EH (cell line): Measurements from ENCODE around the gene SLC4A9.
"Not testable (repeated sequence)": the region's sequence is repeated elsewhere in the genome, so short reads cannot be mapped to it uniquely, and the experiment has no call there.

Experiments
- DNase-seq: peaks from one replicate; pipeline ENCODE4 v3.0.0-alpha.2; 2015; ENCODE audit warnings: low read depth

The SLC4A9 gene

DNA sequence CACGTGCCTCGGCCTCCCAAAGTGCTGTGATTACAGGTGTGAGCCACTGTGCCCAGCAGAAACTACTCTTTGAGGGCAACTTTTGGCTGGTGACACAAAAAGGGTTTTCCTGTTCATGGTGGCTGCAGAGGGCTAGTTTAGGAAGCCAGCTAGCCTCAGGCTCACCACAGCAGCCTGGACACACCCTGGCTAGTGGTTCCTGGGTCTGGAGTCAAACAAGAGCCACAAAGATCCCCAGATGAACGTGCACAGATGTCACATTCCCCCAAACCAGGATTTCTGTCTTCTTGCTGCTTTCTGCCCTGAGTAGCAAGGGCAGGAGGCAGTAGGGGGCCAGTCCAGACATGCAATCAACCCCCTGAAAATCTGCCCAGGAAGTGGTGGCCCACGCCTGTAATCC is 20.4 kb upstream of the SLC4A9 start:
- DNase-seq: no peak

DNA sequence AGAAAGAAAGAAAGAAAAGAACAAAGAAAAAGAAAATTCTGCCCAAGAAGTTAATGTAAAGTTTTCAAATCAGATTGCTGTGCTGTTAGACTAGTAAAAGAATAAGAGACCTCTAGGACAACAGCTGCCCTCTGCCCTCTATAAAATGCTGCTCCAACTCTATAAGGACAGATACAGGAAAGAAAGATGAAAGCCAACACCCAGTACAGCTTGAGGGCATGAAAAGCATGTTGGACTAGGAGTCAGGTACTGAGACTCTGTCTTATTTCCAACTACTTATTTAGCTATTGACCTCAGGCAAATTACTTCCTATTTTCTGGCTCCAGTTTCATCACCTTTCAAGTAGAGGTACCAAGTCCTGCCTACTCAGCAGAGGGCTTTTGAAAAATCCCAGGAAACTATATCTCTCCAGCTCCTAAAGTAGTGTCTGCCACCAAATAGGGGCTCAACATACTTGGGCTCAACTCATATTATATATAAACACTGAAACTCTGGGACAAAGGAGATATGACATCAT is 19.3 kb upstream of the SLC4A9 start:
- no peak for DNase-seq

DNA sequence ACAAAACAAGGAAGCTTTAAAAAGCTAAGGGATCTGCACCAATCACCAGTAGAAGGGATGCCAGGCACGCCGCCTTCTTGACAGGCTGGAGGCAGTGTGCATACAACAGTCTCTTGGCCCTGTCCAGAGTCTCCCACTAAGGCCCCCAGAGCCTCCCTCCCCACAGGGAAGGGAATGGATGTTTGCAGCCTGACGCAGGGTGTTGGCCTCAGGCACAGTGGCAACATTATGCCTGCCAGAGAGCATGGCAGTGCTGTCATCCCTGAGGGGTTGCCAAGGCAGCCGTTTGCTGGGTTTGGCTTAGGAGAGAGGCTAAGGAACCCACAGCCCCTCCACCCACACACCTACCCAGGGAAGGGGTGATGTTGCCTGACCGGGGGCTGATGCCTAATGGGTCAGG is 18.4 kb upstream of the SLC4A9 start:
- DNase-seq: no peak

- DNase-seq: no peak
These were observed 17.7 kb upstream of the SLC4A9 start for GRCh38 chr5:140342287-140342686.

GRCh38 chr5:140342896-140343295 is 17.1 kb upstream of the SLC4A9 start:
- DNase-seq: no peak

- not testable (repeated sequence) for DNase-seq
These were observed 16.1 kb upstream of the SLC4A9 start for GRCh38 chr5:140343849-140344248.

DNA sequence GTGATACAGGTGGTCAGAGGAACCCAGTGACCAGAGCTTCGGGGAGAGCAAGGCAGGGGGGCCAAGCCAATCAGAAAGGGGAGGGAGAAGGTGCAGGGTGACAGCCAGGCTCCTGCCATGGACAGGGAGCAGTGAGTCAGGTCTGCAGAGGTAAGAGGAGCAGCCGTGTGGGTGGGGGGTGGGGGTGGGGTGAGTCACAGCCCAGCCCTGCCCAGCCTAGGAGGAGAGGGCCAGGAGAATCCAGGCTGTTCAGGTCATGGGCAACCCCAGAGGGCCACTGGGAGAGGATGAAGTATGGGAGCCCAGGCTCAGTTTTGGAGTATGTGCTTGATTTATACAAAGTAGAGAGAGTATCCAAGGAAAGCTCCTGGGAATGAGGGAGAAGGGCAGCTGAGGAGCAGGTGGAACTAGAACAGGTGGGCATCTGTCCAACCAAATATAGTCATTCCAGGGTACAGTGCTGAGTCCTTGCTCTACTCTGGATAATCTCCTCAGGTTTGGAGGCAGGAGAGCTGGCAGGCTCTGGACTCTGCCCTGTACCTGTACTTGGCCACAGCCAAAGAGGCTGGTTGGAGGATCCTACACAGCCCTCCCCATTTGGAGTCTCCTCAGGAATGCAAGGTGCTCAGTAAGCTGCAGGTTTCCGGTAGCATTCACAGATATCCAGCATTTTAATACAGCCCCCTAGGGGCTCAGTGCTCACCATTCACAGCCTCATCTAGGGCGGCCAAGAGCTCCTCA is 15.1 kb upstream of the SLC4A9 start:
- peak; percentile 51 for DNase-seq

GRCh38 chr5:140345919-140346347 is 14.1 kb upstream of the SLC4A9 start:
- DNase-seq: peak; percentile 73

DNA sequence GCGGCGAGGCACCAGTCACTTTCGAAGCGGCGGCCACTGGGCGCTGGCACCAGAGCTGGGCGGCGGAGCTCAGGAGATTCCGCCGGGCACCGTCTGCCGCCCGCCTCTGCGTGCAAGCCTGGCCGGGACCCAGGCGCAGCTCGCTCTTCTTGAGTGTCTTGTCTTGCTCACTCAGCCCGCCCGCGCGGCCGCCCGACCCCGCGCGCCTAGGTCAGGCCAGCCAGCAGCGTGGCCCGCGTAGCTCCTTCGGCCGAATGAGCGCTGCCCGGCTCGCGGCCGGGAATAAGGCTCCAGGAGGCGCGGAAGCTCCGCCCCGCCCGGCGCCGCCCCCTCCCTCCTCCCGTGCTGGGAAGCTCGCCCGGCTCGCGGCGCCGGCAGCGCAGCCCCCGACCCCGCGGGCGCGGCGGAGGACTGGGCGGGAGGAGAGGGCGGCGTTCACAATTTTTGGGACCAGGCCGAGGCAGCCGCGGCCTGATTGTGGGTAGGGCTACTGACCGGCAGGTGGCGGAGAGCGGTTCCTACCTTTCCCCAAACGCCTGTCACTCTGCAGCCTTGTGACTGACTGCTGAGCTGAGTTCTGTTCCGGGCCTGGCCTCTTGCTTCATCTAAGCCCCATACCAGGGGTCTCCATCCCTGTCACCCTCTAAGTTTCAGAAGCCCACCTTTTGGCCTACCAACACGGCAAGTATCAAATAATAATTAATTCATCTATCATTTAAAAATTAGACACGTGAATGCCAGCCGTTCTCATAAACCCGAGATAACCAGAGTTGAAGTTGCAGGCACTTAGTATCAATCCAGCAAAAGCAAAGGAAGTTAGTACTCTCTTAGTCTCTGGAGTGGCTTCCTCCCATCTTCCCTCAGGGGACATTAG is 13.4 kb upstream of the SLC4A9 start, which contains the start of gene HBEGF:
TSS of gene HBEGF (minus strand) at position 256 of the 874 bp plus-strand sequence. CDS start 275 bp downstream, outside the sequence.
- peak; percentile 78 for DNase-seq

- no peak for DNase-seq
These were observed 12.6 kb upstream of the SLC4A9 start for GRCh38 chr5:140347360-140347759.

DNA sequence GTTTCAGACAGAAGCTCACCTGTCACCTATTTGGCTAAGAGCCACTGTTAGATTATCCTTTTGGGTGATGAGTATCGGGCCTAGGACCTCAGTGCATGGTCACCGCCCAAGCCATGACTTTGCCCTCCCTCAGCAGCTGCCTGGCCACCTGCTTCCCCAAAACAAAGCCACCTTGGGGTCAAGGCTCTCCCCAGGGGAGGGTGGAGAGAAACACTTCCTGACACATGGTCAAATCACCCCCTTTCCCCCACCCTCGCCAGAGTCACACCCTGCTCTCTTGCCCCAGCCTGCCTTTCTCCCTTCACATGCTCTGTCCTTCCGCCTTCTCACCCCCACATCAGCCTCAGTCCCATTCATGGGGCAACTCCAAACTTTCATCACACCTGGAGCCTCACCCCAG is 11.9 kb upstream of the SLC4A9 start:
- no peak for DNase-seq

DNA sequence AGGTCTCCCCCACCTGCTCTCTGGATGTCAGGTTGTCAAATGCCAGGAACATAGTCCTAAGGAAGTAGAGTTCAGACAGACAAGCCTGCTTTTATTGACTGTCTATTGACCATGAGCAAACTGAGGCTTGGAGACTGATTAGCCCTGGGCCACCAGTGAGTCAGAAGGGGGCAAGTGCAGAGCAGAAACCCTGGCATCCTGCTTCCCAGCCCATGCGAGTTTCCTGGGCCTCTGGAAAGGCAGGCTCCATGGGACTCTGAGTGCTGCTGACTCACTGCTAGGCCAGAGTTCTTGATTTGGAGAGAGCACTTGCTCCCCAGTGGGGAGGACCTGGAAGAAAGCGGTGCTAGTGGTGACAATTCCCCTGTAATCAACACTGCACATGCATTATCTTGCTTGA is 10.8 kb upstream of the SLC4A9 start:
- DNase-seq: peak; percentile 56

GRCh38 chr5:140351609-140352334 is 8.2 kb upstream of the SLC4A9 start:
- peak; percentile 76 for DNase-seq

DNA sequence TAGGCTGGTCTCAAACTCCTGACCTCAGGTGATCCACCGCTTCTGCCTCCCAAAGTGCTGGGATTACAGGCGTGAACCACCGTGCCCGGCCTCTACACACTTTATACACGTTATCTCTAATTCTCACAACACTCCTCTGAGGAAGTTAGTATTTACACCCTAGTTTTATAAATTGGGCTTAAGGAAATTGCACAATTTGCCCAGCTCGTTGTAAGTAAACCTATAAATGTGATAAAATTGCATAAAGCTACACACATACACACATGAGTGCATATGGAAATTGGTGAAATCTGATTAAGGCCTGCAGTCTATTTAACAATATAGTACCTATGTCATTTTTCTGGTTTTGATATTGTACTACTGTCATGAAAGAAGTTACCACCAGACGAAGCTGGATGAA is 4.4 kb upstream of the SLC4A9 start:
- DNase-seq: no peak

DNA sequence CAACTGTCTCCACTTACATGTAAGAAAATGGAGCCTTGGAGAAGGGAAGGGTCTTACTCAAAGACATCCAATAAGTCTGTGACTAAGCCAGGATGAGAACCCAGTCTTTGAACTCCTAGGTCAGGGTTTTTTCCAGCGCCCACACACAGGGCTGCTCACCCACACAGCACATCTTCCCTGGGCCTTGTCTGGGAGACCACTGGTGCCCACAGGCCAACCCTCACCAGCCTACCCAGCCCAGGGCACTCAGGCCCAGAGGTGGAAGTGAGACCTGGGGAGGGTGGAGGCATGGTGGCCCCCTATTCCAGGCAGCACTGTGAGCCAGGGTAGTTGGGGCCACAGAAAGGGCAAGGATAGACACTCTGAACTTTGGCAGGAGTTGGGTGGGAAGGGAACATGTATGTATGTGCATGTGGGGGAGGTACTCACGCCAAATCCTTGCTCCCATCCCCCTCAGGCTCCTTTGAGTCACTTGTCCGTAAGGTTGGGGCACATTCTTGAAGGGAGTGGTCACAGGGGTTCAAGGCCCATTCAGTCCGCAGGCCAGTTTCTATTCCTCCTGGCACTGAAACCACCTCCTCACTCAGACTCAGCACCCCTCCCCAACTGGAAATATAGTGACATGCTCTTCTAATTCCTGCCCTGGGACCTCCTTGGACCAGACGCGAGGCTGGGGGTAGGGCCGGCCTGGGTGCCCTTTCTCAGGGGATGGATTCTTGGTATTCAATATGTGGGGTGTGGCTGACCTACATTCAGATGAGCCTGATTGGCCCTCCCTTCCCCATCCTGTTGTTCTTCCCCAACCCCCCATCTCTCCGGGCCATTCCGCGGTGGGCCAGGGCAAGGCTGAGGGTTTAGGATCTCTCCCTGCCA is 2.9 kb upstream of the SLC4A9 start:
- no peak for DNase-seq

DNA sequence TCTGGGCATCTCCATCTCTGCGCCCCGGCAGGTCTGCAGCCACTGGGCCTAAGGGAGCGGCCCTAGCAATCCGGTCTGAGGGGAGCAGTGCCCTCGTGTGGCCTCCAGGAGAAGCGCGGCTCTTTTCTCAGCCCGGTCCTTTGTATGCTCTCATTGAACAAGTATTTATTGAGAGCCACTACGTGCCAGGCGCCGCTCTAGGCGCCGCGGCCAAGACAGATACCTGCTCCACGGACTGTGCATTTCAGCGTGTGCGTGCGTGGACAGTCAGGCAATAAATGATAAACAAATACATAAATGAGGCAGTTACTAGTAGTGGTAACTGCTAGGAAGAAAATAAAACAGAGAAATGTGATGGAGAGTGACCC is 2.3 kb upstream of the SLC4A9 start:
- DNase-seq: peak; percentile 88

- DNase-seq: peak; percentile 66
These were observed 1.2 kb upstream of the SLC4A9 start for GRCh38 chr5:140358738-140359310.

GRCh38 chr5:140360681-140361479 is 886 bp downstream of the SLC4A9 start:
- DNase-seq: no peak

- DNase-seq: no peak
These were observed 1.9 kb downstream of the SLC4A9 start for GRCh38 chr5:140361901-140362300.

DNA sequence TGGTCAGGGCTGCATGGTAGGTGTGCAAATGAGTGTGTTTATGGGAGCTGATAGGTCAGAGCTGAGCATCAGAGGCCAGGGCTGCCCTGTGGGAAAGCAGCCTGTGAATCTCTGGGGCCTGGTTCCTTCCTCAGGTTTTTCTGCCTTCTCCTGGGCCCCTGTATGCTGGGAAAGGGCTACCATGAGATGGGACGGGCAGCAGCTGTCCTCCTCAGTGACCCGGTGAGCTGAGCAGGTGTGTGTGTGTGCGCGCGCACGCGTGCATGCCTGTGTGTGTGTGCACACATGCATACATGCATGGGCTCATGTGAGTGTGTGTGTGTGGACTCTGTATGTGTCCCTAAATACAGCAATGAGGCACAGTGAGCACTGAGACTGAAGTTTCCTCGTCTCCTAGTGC is 2.3 kb downstream of the SLC4A9 start:
- no peak for DNase-seq
